ENCODE results near the gene SPG7.
A peak's percentile ranks its signal among the peaks of the same experiment; 100 is the strongest.

SPG7 gene

DNA sequence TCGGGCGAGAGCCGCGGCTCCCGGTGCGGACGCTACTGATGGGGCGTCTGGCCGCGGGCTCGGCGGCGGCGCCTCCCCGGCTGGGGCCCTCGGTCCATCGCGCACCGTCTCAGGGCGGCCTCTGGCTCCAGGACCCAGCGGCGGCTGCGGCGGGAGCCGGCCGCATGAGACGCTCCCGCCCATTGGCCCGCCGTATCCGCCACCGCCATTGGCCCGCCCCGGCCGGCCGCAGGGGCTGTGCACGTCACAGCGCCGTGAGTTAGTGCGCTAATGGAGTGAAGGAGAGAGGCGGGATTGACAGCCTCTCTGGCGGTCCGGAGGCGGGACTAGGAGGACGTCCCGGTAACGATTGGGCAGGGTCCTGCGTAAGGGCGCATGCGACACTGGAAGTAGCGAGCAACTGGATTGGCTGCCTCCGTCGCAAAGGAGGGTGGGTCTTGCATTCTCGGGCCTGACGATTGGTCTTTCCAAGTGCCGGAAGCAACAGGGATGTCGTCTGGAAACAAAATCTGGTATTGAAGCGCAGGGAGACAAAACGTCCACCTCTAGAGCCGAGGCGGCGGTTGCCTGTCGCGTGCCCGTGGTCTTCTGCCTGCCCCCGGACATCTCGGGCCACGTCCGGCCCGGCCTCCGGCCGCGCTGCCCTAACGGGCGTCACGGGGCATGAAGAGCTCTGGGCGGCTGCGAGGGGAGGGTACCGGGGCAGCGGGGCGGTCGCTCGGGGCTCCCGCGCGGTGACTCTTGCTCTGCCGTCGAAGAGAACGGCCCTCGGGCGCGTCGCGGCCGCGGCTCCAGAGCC lies 17.6 kb upstream of the SPG7 start, which contains the start of gene ANKRD11 (continued):
- TF ChIP-seq ZNF664 (tag by site-specific recombination; IDR thresholded peaks at IDR 0.05) (no peak), ZNF19 (tag by site-specific recombination; IDR thresholded peaks at IDR 0.05; ENCODE audit: low read depth) (no peak), ZNF747 (tag by site-specific recombination; IDR thresholded peaks at IDR 0.05) (no peak), KLF10 (tag by site-specific recombination; IDR thresholded peaks at IDR 0.05) (no peak), ZNF768 (tag by site-specific recombination; IDR thresholded peaks at IDR 0.05) (no peak), ZNF529 (tag by site-specific recombination; IDR thresholded peaks at IDR 0.05; ENCODE audit: insufficient replicate concordance) (no peak), MZF1 (tag by site-specific recombination; IDR thresholded peaks at IDR 0.05; ENCODE audit: borderline replicate concordance) (no peak), GLIS1 (tag by site-specific recombination; IDR thresholded peaks at IDR 0.05) (no peak), ZFP3 (tag by site-specific recombination; IDR thresholded peaks at IDR 0.05; ENCODE audit: low read depth) (no peak)
- TF ChIP-seq, protein P1, sequence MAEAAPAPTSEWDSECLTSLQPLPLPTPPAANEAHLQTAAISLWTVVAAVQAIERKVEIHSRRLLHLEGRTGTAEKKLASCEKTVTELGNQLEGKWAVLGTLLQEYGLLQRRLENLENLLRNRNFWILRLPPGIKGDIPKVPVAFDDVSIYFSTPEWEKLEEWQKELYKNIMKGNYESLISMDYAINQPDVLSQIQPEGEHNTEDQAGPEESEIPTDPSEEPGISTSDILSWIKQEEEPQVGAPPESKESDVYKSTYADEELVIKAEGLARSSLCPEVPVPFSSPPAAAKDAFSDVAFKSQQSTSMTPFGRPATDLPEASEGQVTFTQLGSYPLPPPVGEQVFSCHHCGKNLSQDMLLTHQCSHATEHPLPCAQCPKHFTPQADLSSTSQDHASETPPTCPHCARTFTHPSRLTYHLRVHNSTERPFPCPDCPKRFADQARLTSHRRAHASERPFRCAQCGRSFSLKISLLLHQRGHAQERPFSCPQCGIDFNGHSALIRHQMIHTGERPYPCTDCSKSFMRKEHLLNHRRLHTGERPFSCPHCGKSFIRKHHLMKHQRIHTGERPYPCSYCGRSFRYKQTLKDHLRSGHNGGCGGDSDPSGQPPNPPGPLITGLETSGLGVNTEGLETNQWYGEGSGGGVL (tag by site-specific recombination; IDR thresholded peaks at IDR 0.05), result peak; percentile 68; the same call in 1 of the 2 replicates
- TF ChIP-seq, protein P2, sequence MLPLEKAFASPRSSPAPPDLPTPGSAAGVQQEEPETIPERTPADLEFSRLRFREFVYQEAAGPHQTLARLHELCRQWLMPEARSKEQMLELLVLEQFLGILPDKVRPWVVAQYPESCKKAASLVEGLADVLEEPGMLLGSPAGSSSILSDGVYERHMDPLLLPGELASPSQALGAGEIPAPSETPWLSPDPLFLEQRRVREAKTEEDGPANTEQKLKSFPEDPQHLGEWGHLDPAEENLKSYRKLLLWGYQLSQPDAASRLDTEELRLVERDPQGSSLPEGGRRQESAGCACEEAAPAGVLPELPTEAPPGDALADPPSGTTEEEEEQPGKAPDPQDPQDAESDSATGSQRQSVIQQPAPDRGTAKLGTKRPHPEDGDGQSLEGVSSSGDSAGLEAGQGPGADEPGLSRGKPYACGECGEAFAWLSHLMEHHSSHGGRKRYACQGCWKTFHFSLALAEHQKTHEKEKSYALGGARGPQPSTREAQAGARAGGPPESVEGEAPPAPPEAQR (tag by site-specific recombination; IDR thresholded peaks at IDR 0.05), result no peak

DNA sequence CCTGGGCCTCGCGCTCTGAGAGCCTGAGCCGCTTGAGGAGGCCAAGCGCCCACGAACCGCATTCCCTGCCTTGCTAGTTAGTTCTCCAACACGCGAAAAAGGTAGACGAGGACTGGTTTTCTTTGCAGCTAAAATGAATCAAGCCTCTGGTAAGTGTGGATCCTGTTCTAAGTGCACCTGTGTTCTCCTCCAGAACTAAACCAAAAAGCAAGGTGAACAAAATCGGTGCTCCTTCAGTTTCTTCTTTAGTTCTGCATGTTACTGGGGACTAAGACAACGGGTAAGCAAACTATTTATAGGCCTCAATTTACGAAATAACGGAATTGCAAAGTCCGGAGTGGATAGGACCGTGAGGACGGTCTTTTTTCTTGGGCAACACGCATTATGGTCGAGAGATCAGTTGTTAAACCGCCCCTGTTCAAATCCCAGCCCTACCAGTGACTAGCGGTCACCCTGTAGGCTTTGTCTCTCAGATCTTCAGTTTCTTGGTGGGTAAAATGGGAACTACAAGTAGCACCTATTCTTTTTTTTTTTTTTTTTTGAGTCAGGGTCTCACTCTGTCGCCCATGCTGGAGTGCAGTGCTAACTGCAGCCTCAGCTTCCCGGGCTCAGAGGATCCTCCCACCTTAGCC lies 16.8 kb upstream of the SPG7 start:
- Histone ChIP-seq H3K4me3 (ENCODE audit: low read depth, low read length) (peak overlapping the region; percentile 81), H3K9me3 (ENCODE audit: control insufficient read depth, insufficient read depth, low read depth, low read length) (no peaks in the 10 kb centered on the region), H3K36me3 (ENCODE audit: control insufficient read depth in 2 of 2, insufficient read depth in 1 of 2, low read length in 2 of 2) (no peaks in the 10 kb centered on the region), H3K4me1 (ENCODE audit: control insufficient read depth, insufficient read depth, low read length) (peaks cover 17% of the 10 kb centered on the region), H3K27ac (ENCODE audit: extremely low read depth, low read depth, low read length) (peak overlapping the region; percentile 66)
- CTCF ChIA-PET, result interaction anchor here (0.6 to 0.7 kb wide), 3 partner anchors 11 to 748 kb away, joined by 3 to 4 read pairs (median 3); no protein-coding TSS in a partner anchor
- TF ChIP-seq, protein P3, sequence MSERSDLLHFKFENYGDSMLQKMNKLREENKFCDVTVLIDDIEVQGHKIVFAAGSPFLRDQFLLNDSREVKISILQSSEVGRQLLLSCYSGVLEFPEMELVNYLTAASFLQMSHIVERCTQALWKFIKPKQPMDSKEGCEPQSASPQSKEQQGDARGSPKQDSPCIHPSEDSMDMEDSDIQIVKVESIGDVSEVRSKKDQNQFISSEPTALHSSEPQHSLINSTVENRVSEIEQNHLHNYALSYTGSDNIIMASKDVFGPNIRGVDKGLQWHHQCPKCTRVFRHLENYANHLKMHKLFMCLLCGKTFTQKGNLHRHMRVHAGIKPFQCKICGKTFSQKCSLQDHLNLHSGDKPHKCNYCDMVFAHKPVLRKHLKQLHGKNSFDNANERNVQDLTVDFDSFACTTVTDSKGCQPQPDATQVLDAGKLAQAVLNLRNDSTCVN (tag by site-specific recombination; optimal IDR thresholded peaks at IDR 0.05), result peak; percentile 23
- 0 out of 2 replicates have a peak, but pooled peaks have one; percentile 41 for TF ChIP-seq ZBTB17 (tag by site-specific recombination; IDR thresholded peaks at IDR 0.05)
- TF ChIP-seq, protein P4, sequence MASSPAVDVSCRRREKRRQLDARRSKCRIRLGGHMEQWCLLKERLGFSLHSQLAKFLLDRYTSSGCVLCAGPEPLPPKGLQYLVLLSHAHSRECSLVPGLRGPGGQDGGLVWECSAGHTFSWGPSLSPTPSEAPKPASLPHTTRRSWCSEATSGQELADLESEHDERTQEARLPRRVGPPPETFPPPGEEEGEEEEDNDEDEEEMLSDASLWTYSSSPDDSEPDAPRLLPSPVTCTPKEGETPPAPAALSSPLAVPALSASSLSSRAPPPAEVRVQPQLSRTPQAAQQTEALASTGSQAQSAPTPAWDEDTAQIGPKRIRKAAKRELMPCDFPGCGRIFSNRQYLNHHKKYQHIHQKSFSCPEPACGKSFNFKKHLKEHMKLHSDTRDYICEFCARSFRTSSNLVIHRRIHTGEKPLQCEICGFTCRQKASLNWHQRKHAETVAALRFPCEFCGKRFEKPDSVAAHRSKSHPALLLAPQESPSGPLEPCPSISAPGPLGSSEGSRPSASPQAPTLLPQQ (tag by site-specific recombination; IDR thresholded peaks at IDR 0.05), result 0 out of 2 replicates have a peak, but pooled peaks have one; percentile 2
- TF ChIP-seq ZNF596 (tag by site-specific recombination; IDR thresholded peaks at IDR 0.05), result peak; percentile 25; the same call in 1 of the 2 replicates
- TF ChIP-seq ZNF426 (tag by site-specific recombination; IDR thresholded peaks at IDR 0.05), result no peak
- peak; percentile 52; the same call in 1 of the 2 replicates for TF ChIP-seq ZNF335 (tag by site-specific recombination; conservative IDR thresholded peaks at IDR 0.05)
- POLR2A ChIA-PET, result interaction anchor here (1.0 kb wide), 1 partner anchor 249 kb away, joined by 3 read pairs; no protein-coding TSS in a partner anchor

Data from HEK293 (cell line).